Activated naive CD4-positive, alpha-beta T cell treated with Interleukin-2 at 50 U/mL for 16 hours (primary cell): Measurements from ENCODE around the gene CCDC97.
"Not testable (repeated sequence)": the region's sequence is repeated elsewhere in the genome, so short reads cannot be mapped to it uniquely, and the experiment has no call there.

ENCODE experiments used
- DNase-seq: peaks from one replicate; pipeline ENCODE4 v3.0.0-alpha.2; 2020

Gene CCDC97

GRCh38 chr19:41310033-41310831, at the start of gene CCDC97:
TSS of gene CCDC97 (plus strand) at chr19:41310172. CDS start at chr19:41310311, 139 bp downstream.
- peak; percentile 89 for DNase-seq

GRCh38 chr19:41261474-41262190, 48.3 kb upstream of the CCDC97 start:
- no peak for DNase-seq

GRCh38 chr19:41263042-41263849, 46.7 kb upstream of the CCDC97 start:
- peak; percentile 86 for DNase-seq

- DNase-seq = peak; percentile 99
Observed at GRCh38 chr19:41263850-41264580, 46.0 kb upstream of the CCDC97 start, which contains the start of gene HNRNPUL1. TSS of gene HNRNPUL1 (plus strand) at chr19:41264372. CDS start at chr19:41264504, 132 bp downstream.

- DNase-seq = peak; percentile 62
Observed at GRCh38 chr19:41264581-41265394, 45.2 kb upstream of the CCDC97 start.

GRCh38 chr19:41265395-41266153, 44.4 kb upstream of the CCDC97 start:
- DNase-seq = peak; percentile 15

GRCh38 chr19:41269055-41269454, 40.9 kb upstream of the CCDC97 start:
- no peak for DNase-seq

GRCh38 chr19:41269571-41269970, 40.4 kb upstream of the CCDC97 start:
- DNase-seq = no peak

- no peak for DNase-seq
Observed at GRCh38 chr19:41273076-41273475, 36.9 kb upstream of the CCDC97 start.

- no peak for DNase-seq
Observed at GRCh38 chr19:41274802-41275201, 35.2 kb upstream of the CCDC97 start.

GRCh38 chr19:41276231-41276630, 33.7 kb upstream of the CCDC97 start:
- no peak for DNase-seq

GRCh38 chr19:41278478-41278877, 31.5 kb upstream of the CCDC97 start:
- DNase-seq = no peak

- no peak for DNase-seq
Observed at GRCh38 chr19:41288673-41289530, 21.1 kb upstream of the CCDC97 start.

GRCh38 chr19:41289814-41290213, 20.2 kb upstream of the CCDC97 start:
- DNase-seq = not testable (repeated sequence)

- DNase-seq = no peak
Observed at GRCh38 chr19:41294393-41294792, 15.6 kb upstream of the CCDC97 start.

- no peak for DNase-seq
Observed at GRCh38 chr19:41295499-41295898, 14.5 kb upstream of the CCDC97 start.

GRCh38 chr19:41296433-41296871, 13.5 kb upstream of the CCDC97 start:
- DNase-seq = no peak

GRCh38 chr19:41297628-41298347, 12.2 kb upstream of the CCDC97 start:
- no peak for DNase-seq
